ENCODE results near the gene ST6GAL1. TPM values are rescaled to one million over a fixed set of nuclear protein-coding genes. Genes with fewer than 3 reads are reported as not detected.

ST6GAL1 gene
- total RNA-seq, 1 donor from 2014 or later: 36.6 TPM

- Mint-ChIP-seq H3K27me3 (ENCODE audit: low read depth) (no peaks in the 10 kb centered on the region), H3K4me3 (ENCODE audit: unreplicated experiment) (no peak overlapping the region), H3K4me1 (ENCODE audit: low read depth) (peaks cover 19% of the 10 kb centered on the region), H3K27ac (ENCODE audit: unreplicated experiment) (peak overlapping the region; percentile 46), H3K9me3 (ENCODE audit: low read depth) (peaks cover 3% of the 10 kb centered on the region), H3K36me3 (ENCODE audit: low read depth) (peaks cover 5% of the 10 kb centered on the region)
- no peak for DNase-seq (ENCODE audit: low spot score)
- TF ChIP-seq, protein P1, sequence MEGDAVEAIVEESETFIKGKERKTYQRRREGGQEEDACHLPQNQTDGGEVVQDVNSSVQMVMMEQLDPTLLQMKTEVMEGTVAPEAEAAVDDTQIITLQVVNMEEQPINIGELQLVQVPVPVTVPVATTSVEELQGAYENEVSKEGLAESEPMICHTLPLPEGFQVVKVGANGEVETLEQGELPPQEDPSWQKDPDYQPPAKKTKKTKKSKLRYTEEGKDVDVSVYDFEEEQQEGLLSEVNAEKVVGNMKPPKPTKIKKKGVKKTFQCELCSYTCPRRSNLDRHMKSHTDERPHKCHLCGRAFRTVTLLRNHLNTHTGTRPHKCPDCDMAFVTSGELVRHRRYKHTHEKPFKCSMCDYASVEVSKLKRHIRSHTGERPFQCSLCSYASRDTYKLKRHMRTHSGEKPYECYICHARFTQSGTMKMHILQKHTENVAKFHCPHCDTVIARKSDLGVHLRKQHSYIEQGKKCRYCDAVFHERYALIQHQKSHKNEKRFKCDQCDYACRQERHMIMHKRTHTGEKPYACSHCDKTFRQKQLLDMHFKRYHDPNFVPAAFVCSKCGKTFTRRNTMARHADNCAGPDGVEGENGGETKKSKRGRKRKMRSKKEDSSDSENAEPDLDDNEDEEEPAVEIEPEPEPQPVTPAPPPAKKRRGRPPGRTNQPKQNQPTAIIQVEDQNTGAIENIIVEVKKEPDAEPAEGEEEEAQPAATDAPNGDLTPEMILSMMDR (IDR thresholded peaks at IDR 0.05): no peak
These were observed 96.0 kb downstream of the ST6GAL1 start for GRCh38 chr3:187026317-187026670.

DNA sequence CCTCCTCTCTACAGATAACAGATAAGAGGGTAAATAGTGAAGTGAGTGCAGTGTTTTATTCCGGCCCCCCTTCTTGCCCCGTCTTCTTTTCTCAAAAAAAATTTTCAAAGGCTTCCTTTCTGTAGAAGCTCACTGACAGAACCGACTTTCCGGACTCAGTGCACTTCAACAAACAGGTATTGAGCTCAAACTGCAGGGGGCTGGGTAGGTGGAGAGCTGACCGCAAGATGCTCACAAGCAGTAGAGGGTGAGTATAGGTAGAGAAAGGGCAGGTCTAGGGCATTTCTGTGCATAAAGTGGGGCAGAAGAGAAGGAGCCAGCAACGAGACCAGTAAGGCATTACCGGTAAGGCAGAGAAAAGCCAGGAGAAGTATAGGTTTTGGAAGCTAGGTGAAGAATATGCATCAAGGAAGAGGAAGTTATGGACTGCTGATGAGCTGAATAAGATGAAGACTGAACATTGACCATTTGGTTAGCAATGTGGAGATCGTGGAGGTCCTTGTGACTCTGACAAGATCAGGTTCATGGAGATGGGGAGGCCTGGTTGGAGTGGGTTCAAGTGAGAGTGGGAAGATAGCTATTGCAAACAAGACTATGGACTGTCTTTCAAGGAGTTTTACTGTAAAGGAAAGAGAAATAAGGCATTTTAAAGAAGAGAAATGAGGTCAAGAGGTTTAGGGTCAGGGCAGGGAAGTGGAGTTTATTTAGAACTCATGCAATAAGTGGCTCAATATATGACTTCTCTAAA is 97.4 kb downstream of the ST6GAL1 start:
- Mint-ChIP-seq H3K27me3 (ENCODE audit: low read depth) (no peaks in the 10 kb centered on the region), H3K36me3 (ENCODE audit: low read depth) (peaks cover 5% of the 10 kb centered on the region), H3K9me3 (ENCODE audit: low read depth) (peaks cover 3% of the 10 kb centered on the region), H3K4me3 (ENCODE audit: unreplicated experiment) (no peak overlapping the region), H3K27ac (ENCODE audit: unreplicated experiment) (no peak overlapping the region), H3K4me1 (ENCODE audit: low read depth) (peaks cover 19% of the 10 kb centered on the region)
- no peak for DNase-seq (ENCODE audit: low spot score)
- TF ChIP-seq, protein P1 (IDR thresholded peaks at IDR 0.05): no peak

DNA sequence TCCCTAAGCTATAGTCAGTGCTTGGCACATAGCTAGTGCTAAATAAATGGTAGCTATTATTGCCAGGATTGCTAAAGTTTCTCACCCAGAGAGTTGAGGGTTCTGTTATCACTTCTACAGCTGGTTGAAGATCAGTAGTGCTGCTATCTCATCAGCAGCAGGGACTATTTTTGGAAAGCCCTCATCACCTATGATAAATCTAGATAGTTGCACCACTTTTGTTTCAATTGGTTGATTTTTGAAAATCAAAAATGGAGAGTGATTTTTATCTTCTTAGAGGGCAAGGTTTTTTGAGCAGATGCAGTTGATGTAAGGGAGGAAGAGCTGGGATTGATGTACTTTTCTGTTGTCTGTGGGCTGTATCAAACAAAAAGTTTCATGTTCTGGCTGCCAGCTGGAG is 101.6 kb downstream of the ST6GAL1 start:
- Mint-ChIP-seq H3K27ac (ENCODE audit: unreplicated experiment) (no peak overlapping the region), H3K4me1 (ENCODE audit: low read depth) (peaks cover 3% of the 10 kb centered on the region), H3K9me3 (ENCODE audit: low read depth) (peaks cover 15% of the 10 kb centered on the region), H3K4me3 (ENCODE audit: unreplicated experiment) (no peak overlapping the region), H3K27me3 (ENCODE audit: low read depth) (no peaks in the 10 kb centered on the region), H3K36me3 (ENCODE audit: low read depth) (peaks cover 18% of the 10 kb centered on the region)
- TF ChIP-seq, protein P1 (IDR thresholded peaks at IDR 0.05): no peak
- no peak for DNase-seq (ENCODE audit: low spot score)

GRCh38 chr3:187036394-187036793 is 106.1 kb downstream of the ST6GAL1 start:
- Mint-ChIP-seq H3K27ac (ENCODE audit: unreplicated experiment) (no peak overlapping the region), H3K27me3 (ENCODE audit: low read depth) (no peaks in the 10 kb centered on the region), H3K36me3 (ENCODE audit: low read depth) (peaks cover 23% of the 10 kb centered on the region), H3K4me1 (ENCODE audit: low read depth) (peaks cover 8% of the 10 kb centered on the region), H3K4me3 (ENCODE audit: unreplicated experiment) (no peak overlapping the region), H3K9me3 (ENCODE audit: low read depth) (peaks cover 15% of the 10 kb centered on the region)
- TF ChIP-seq, protein P1 (IDR thresholded peaks at IDR 0.05): no peak
- DNase-seq (ENCODE audit: low spot score): no peak

- TF ChIP-seq, protein P1 (IDR thresholded peaks at IDR 0.05): no peak
- Mint-ChIP-seq H3K4me1 (ENCODE audit: low read depth) (peaks cover 20% of the 10 kb centered on the region), H3K9me3 (ENCODE audit: low read depth) (peaks cover 15% of the 10 kb centered on the region), H3K4me3 (ENCODE audit: unreplicated experiment) (no peak overlapping the region), H3K36me3 (ENCODE audit: low read depth) (peaks cover 34% of the 10 kb centered on the region), H3K27me3 (ENCODE audit: low read depth) (no peaks in the 10 kb centered on the region), H3K27ac (ENCODE audit: unreplicated experiment) (no peak overlapping the region)
- no peak for DNase-seq (ENCODE audit: low spot score)
These were observed 108.9 kb downstream of the ST6GAL1 start for GRCh38 chr3:187039100-187039722.
